Anterior cingulate cortex (tissue), 58 donors: ENCODE measurements around the gene LEFTY2.
"Not testable (repeated sequence)": the region's sequence is repeated elsewhere in the genome, so short reads cannot be mapped to it uniquely, and the experiment has no call there.

Experiments used
- DNase-seq, 58 donors: peaks; one replicate each; lab custom pipeline; 2025; lab: John Stamatoyannopoulos, UW

The LEFTY2 gene

GRCh38 chr1:225958041-225958440 lies 17.0 kb upstream of the LEFTY2 start:
- no peak for DNase-seq

GRCh38 chr1:225954753-225955152 lies 13.7 kb upstream of the LEFTY2 start:
- DNase-seq: no peak

GRCh38 chr1:225953315-225953714 lies 12.3 kb upstream of the LEFTY2 start:
- no peak for DNase-seq

- no peak for DNase-seq
Observed at GRCh38 chr1:225950905-225951497, 10.0 kb upstream of the LEFTY2 start.

GRCh38 chr1:225949041-225949440 lies 8.0 kb upstream of the LEFTY2 start:
- no peak for DNase-seq

- DNase-seq: no peak
Observed at GRCh38 chr1:225946803-225947202, 5.8 kb upstream of the LEFTY2 start.

- DNase-seq: no peak
Observed at GRCh38 chr1:225946082-225946620, 5.1 kb upstream of the LEFTY2 start.

GRCh38 chr1:225945564-225945963 lies 4.5 kb upstream of the LEFTY2 start:
- no peak for DNase-seq

- DNase-seq: no peak
Observed at GRCh38 chr1:225944951-225945350, 3.9 kb upstream of the LEFTY2 start.

GRCh38 chr1:225944387-225944786 lies 3.4 kb upstream of the LEFTY2 start:
- DNase-seq: no peak

- no peak for DNase-seq
Observed at GRCh38 chr1:225943582-225943981, 2.6 kb upstream of the LEFTY2 start.

- no peak for DNase-seq
Observed at GRCh38 chr1:225942574-225942973, 1.6 kb upstream of the LEFTY2 start.

- no peak for DNase-seq
Observed at GRCh38 chr1:225941942-225942222, 862 bp upstream of the LEFTY2 start.

- no peak for DNase-seq
Observed at GRCh38 chr1:225940385-225941151, 452 bp downstream of the LEFTY2 start.

GRCh38 chr1:225939939-225940310 lies 1.1 kb downstream of the LEFTY2 start:
- DNase-seq: not testable (repeated sequence)

GRCh38 chr1:225939097-225939938 lies 1.7 kb downstream of the LEFTY2 start:
- DNase-seq: not testable (repeated sequence)

- no peak for DNase-seq
Observed at GRCh38 chr1:225937048-225937968, 3.7 kb downstream of the LEFTY2 start.

GRCh38 chr1:225936523-225936922 lies 4.5 kb downstream of the LEFTY2 start:
- DNase-seq: no peak

- DNase-seq: not testable (repeated sequence)
Observed at GRCh38 chr1:225936086-225936485, 4.9 kb downstream of the LEFTY2 start.

- DNase-seq: no peak
Observed at GRCh38 chr1:225934711-225935110, 6.3 kb downstream of the LEFTY2 start.
